BE2C (cell line): ENCODE data around the gene RGS14. TPM values are rescaled to one million over a fixed set of nuclear protein-coding genes. Genes with fewer than 3 reads are reported as not detected.

Source experiments
- DNase-seq: peaks from one replicate; pipeline ENCODE4 v3.0.0-alpha.2; 2020
- H3K27me3 ChIP-seq: fragments of 250-450 bp; sonication (Bioruptor Pico); 2 replicates; pipeline ENCODE4 v1.5.1; 2020; ENCODE audit warnings: mild to moderate bottlenecking
- H3K36me3 ChIP-seq: fragments of 250-450 bp; sonication (Bioruptor Pico); 2 replicates; pipeline ENCODE4 v1.5.1; 2020; ENCODE audit warnings: mild to moderate bottlenecking
- H3K4me1 ChIP-seq: fragments of 250-450 bp; sonication (Bioruptor Pico); 2 replicates; pipeline ENCODE4 v1.5.1; 2020
- H3K4me3 ChIP-seq: 2 replicates; pipeline ENCODE4 v1.5.1; 2011; ENCODE audit warnings: low read depth, low read length
- H3K9me3 ChIP-seq: fragments of 250-450 bp; sonication (Bioruptor Pico); 2 replicates; pipeline ENCODE4 v1.5.1; 2020
- polyA plus RNA-seq: library from polyadenylated mRNA; unstranded; fragments of >200 nt; gene quantifications from one replicate; pipeline ENCODE4 v1.2.1, GENCODE V29; 2012; ENCODE audit warnings: low read depth, missing spikeins; ENCODE audit not compliant: insufficient read length, insufficient read depth
- TF ChIP-seq, protein P1 (sequence below): IDR thresholded peaks from 2 replicates; pipeline ENCODE4 v1.5.1; 2012; ENCODE audit warnings: mild to moderate bottlenecking, low read depth, low read length

RGS14 gene, protein sequence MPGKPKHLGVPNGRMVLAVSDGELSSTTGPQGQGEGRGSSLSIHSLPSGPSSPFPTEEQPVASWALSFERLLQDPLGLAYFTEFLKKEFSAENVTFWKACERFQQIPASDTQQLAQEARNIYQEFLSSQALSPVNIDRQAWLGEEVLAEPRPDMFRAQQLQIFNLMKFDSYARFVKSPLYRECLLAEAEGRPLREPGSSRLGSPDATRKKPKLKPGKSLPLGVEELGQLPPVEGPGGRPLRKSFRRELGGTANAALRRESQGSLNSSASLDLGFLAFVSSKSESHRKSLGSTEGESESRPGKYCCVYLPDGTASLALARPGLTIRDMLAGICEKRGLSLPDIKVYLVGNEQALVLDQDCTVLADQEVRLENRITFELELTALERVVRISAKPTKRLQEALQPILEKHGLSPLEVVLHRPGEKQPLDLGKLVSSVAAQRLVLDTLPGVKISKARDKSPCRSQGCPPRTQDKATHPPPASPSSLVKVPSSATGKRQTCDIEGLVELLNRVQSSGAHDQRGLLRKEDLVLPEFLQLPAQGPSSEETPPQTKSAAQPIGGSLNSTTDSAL
- 11.1 TPM for polyA plus RNA-seq

DNA sequence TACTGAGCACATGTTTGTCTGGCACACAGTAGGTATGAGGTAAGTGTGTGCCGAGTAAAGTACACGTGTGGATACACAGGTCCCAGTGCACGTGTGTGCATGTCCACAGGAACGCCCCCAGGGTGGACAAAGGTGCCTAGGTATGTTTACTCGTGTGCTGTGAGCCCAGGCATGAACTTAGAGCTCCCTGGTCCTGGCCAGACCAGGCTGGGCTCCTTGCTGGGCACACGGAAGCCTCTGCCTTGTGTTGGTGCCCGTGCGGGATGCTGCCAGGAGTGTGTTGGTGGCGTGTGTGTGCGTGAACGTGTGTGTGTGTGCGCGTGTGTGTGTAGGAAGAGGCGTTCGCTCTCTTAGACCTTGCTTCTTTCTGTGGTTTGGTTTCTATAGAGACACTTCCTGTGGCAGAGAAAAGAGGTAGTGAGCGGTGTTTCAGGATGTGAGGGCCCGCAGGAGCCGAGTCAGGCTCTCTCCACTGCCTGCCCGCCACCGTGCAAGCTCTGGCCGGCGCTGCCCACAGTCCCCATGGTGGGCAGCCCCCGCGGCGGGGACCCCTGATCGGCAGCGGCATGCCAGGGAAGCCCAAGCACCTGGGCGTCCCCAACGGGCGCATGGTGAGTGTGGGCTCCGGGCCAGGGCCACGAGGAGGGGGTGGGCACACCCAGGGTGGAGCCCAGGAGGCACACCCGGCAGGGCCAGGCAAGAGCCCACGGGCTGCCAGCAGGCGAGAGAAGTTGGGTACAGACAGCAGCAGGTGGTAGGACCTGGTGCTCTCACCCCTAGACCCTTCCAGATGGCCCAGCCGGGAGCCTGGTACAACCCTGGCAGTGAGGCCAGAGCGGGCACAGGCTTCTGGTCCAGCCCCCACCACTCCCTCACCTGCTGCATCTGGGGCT, at the start of gene RGS14:
Gene RGS14, plus strand, starts transcription at position 466 of the 893 bp plus-strand sequence. Its CDS starts 101 bp downstream, at position 567.
- Histone ChIP-seq H3K4me1 (no peaks in the 10 kb centered on the region; the same call in 1 of the 2 replicates), H3K36me3 (no peaks in the 10 kb centered on the region), H3K27me3 (no peaks in the 10 kb centered on the region), H3K9me3 (no peaks in the 10 kb centered on the region; the same call in 1 of the 2 replicates), H3K4me3 (no peak within 1 kb of the TSS)
- DNase-seq: no peak
- TF ChIP-seq, protein P1, sequence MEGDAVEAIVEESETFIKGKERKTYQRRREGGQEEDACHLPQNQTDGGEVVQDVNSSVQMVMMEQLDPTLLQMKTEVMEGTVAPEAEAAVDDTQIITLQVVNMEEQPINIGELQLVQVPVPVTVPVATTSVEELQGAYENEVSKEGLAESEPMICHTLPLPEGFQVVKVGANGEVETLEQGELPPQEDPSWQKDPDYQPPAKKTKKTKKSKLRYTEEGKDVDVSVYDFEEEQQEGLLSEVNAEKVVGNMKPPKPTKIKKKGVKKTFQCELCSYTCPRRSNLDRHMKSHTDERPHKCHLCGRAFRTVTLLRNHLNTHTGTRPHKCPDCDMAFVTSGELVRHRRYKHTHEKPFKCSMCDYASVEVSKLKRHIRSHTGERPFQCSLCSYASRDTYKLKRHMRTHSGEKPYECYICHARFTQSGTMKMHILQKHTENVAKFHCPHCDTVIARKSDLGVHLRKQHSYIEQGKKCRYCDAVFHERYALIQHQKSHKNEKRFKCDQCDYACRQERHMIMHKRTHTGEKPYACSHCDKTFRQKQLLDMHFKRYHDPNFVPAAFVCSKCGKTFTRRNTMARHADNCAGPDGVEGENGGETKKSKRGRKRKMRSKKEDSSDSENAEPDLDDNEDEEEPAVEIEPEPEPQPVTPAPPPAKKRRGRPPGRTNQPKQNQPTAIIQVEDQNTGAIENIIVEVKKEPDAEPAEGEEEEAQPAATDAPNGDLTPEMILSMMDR: no peak

DNA sequence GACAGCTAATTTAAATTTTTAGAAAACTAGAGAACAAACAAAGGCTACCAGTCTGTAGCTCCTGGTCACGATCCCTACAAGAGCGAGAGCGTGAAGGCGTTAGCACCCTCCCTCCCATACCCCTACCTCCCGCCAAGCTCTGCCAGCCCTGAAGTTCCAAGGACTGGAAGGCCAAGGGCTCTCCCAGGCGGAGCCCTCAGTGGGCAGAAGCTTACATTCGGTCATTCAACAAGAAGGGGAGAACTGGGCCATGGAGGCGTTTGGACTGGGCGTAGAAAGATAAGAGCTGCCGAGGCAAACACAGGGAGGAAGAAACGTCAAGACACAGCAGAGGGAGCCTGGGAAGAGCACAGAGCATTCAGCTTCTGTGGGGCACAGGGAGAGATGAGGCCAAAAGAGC, 49.0 kb upstream of the RGS14 start:
- Histone ChIP-seq H3K4me3 (no peak overlapping the region), H3K4me1 (peaks cover 6% of the 10 kb centered on the region; the same call in 1 of the 2 replicates), H3K27me3 (no peaks in the 10 kb centered on the region), H3K36me3 (peaks cover 32% of the 10 kb centered on the region), H3K9me3 (no peaks in the 10 kb centered on the region)
- no peak for DNase-seq
- TF ChIP-seq, protein P1: no peak

DNA sequence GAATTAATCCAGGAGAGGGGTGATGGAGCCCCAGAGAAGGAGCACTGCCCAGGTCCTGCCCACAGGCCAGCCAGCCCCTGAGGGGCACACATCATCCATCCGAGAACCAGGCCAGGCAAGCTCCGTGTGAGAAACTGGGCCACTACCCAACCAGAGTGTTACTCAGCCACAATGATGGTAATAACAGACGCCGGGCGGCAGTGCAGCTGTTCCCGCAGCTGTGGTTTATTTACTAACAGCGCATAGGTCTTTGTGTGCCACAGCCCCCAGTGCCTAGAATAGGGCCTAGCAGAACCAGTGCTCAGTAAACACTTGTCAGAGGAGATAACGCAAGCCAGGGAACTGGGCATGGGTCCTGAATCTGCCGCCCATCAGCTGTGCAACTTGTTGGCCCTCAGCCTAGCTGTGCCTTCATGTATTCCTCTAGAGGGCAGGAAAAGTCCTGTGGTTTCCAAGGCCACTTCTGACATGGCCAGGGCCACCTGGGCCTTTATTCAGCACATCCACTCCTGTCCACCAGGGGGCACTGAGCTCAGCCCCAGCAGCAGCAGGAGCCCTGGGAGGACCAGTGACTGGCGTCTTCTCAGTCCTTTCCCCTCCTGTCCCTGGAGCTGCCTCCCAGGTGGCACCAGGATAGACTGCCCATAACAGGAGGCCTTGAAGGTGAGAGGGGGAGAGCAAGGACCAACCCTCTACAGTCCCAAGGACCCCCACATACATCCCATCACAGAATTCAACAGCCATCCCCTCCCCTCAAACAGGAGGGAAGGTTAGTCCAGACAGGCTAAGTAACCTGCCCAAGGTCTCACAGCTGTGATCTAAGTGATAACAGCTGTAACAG, 48.2 kb upstream of the RGS14 start:
- TF ChIP-seq, protein P1: peak; percentile 95
- no peaks in the 10 kb centered on the region for H3K9me3 ChIP-seq
- peaks cover 31% of the 10 kb centered on the region for H3K36me3 ChIP-seq
- peak overlapping the region; percentile 78 for H3K4me3 ChIP-seq
- peaks cover 6% of the 10 kb centered on the region; the same call in 1 of the 2 replicates for H3K4me1 ChIP-seq
- peak; percentile 80 for DNase-seq
- no peaks in the 10 kb centered on the region for H3K27me3 ChIP-seq

DNA sequence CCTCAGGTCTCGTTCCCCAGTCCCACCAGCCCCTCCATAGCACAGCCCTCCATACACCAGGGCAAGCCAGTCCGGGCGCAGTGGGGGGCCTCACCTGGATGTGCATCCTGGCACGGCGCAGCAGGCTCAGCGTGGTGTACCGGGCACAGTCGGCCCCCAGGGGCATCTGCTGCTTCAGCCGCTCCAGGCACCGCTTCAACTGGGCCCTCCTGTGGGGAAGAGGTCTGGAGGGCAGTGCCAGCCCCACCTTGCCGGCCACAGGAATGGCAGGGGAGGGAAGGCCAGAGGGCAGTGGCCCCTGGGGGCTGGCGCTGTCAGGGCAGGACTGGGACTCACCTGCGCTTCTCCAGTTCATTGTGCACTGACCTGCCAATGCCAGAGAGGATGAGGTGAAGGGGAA, 47.4 kb upstream of the RGS14 start:
- Histone ChIP-seq H3K9me3 (no peaks in the 10 kb centered on the region), H3K4me1 (peaks cover 6% of the 10 kb centered on the region; the same call in 1 of the 2 replicates), H3K4me3 (peak overlapping the region; percentile 78), H3K36me3 (peaks cover 25% of the 10 kb centered on the region), H3K27me3 (no peaks in the 10 kb centered on the region)
- TF ChIP-seq, protein P1: no peak
- no peak for DNase-seq

DNA sequence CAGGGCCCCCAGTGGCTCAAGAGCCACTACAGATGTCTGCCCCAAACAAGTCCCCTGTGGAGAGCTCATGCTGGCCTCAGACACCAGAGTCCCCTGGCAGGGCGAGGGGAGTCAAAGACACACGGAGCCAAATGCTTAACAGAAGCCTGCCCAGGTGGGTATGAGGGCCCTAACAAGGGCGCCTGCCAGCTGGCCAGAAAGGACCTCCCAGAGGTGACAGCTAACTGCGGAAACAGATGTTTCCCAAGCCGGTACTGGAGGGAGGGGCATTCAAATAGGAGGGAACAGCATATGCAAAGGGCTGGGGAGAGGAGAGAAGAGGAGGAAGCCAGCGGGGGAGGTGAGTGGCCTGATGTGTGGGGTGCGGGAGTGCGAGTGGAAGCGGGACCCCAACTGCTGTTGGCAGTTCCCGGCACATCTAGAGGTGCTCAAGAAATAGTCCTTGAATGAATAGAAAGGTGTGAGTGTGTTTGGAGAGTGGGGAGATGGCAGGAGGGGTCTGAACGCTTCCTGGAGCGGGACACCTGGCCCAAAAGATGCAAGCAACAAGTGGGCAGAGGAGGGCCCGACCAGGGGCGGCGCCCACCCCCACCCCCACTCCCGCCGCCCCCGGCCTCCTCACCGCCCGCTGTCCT, 46.9 kb upstream of the RGS14 start:
- peaks cover 6% of the 10 kb centered on the region; the same call in 1 of the 2 replicates for H3K4me1 ChIP-seq
- no peaks in the 10 kb centered on the region for H3K9me3 ChIP-seq
- DNase-seq: no peak
- H3K36me3 ChIP-seq: peaks cover 20% of the 10 kb centered on the region
- H3K4me3 ChIP-seq: peak overlapping the region; percentile 78
- TF ChIP-seq, protein P1: no peak
- no peaks in the 10 kb centered on the region for H3K27me3 ChIP-seq
